IMR-90 (cell line): ENCODE results near the gene TBX4. TPM values are rescaled to one million over a fixed set of nuclear protein-coding genes. Genes with fewer than 3 reads are reported as not detected.
"Not testable (repeated sequence)": the region's sequence is repeated elsewhere in the genome, so short reads cannot be mapped to it uniquely, and the experiment has no call there.

Source experiments
- ATAC-seq: fragments of 200-7000 bp; cut with Tn5 transposase; 2 replicates; pipeline ENCODE4 v1.9.1; 2020; ENCODE audit warnings: low read depth, mild to moderate bottlenecking, moderate library complexity
- BruUV-seq: library from RNA; stranded (reverse); fragments of 400-500 nt; replicated peaks from 2 replicates; lab custom pipeline; 2021; lab: Mats Ljungman, UMichigan
- CTCF ChIA-PET: fragments of 300-600 bp; formaldehyde crosslinking; extraction: SDS; loops from one replicate; lab custom pipeline; 2021; ENCODE audit warnings: antibody characterized with exemption; lab: Yijun Ruan, JAX
- POLR2A ChIA-PET: fragments of 300-600 bp; sonication (Branson Sonifier 250); formaldehyde crosslinking; loops from one replicate; lab custom pipeline; 2022; ENCODE audit warnings: antibody characterized with exemption; ENCODE audit not compliant: unreplicated experiment; lab: Charles Lee
- DNase-seq: peaks from one replicate; pipeline ENCODE4 v3.0.0; 2013
- H2AFZ ChIP-seq: replicated peaks from 2 replicates; pipeline ENCODE3; 2013; ENCODE audit warnings: low read length, mild to moderate bottlenecking; ENCODE audit not compliant: poor library complexity
- H2AK5ac ChIP-seq: 2 replicates; pipeline ENCODE4 v1.6.1; 2013; ENCODE audit warnings: low read depth, low read length, inconsistent platforms
- H2AK9ac ChIP-seq: replicated peaks from 2 replicates; pipeline ENCODE3; 2013; ENCODE audit warnings: mild to moderate bottlenecking, low read depth, low read length, moderate library complexity; ENCODE audit not compliant: poor library complexity
- H2BK120ac ChIP-seq: 2 replicates; pipeline ENCODE4 v1.6.1; 2013; ENCODE audit warnings: low read depth, low read length, inconsistent platforms
- H2BK15ac ChIP-seq: 3 replicates; pipeline ENCODE4 v1.6.1; 2013; ENCODE audit warnings: low read depth, low read length, inconsistent platforms
- H2BK20ac ChIP-seq: 2 replicates; pipeline ENCODE4 v1.6.1; 2013; ENCODE audit warnings: low read depth, mild to moderate bottlenecking, inconsistent platforms, low read length, moderate library complexity
- H2BK5ac ChIP-seq: 2 replicates; pipeline ENCODE4 v1.6.1; 2013; ENCODE audit warnings: mild to moderate bottlenecking, low read depth, low read length, inconsistent platforms; ENCODE audit not compliant: poor library complexity, severe bottlenecking
- H3K14ac ChIP-seq: replicated peaks from 2 replicates; pipeline ENCODE4 v1.6.1; 2013; ENCODE audit warnings: low read depth, low read length, inconsistent platforms
- H3K18ac ChIP-seq: 2 replicates; pipeline ENCODE4 v1.6.1; 2013; ENCODE audit warnings: low read depth, low read length, control low read depth
- H3K23ac ChIP-seq: 2 replicates; pipeline ENCODE4 v1.6.1; 2013; ENCODE audit warnings: low read depth, low read length, inconsistent platforms
- H3K27ac ChIP-seq: 2 replicates; pipeline ENCODE4 v1.5.1; 2013; ENCODE audit warnings: mild to moderate bottlenecking, control low read depth, low read length; ENCODE audit not compliant: insufficient read depth
- H3K27me3 ChIP-seq: 2 replicates; pipeline ENCODE4 v1.6.1; 2013; ENCODE audit warnings: low read length; ENCODE audit not compliant: control insufficient read depth, insufficient read depth
- H3K36me3 ChIP-seq: 2 replicates; pipeline ENCODE4 v1.6.1; 2013; ENCODE audit warnings: low read length, mixed read lengths; ENCODE audit not compliant: control insufficient read depth, insufficient read depth
- H3K4ac ChIP-seq: 2 replicates; pipeline ENCODE4 v1.6.1; 2013; ENCODE audit warnings: low read depth, low read length, inconsistent platforms
- H3K4me1 ChIP-seq: 2 replicates; pipeline ENCODE4 v1.6.1; 2013; ENCODE audit warnings: low read length, mixed read lengths; ENCODE audit not compliant: control insufficient read depth, insufficient read depth
- H3K4me2 ChIP-seq: 2 replicates; pipeline ENCODE4 v1.6.1; 2013; ENCODE audit warnings: low read depth, mild to moderate bottlenecking, control low read depth, low read length, moderate library complexity
- H3K4me3 ChIP-seq: 2 replicates; pipeline ENCODE4 v1.5.1; 2013; ENCODE audit warnings: low read depth, mild to moderate bottlenecking, control low read depth, low read length, moderate library complexity; ENCODE audit not compliant: insufficient read depth
- H3K56ac ChIP-seq: 2 replicates; pipeline ENCODE4 v1.6.1; 2013; ENCODE audit warnings: low read length, inconsistent platforms; ENCODE audit not compliant: insufficient read depth; ENCODE audit errors: extremely low read depth
- H3K79me1 ChIP-seq, 2 experiments: 2 replicates each; pipeline ENCODE4 v1.6.1; 2013; ENCODE audit warnings: low read length in 2 of 2, inconsistent platforms in 1 of 2, low read depth in 1 of 2
- H3K9ac ChIP-seq: 2 replicates; pipeline ENCODE4 v1.6.1; 2013; ENCODE audit warnings: low read depth, low read length, control low read depth
- H3K9me1 ChIP-seq: 2 replicates; pipeline ENCODE4 v1.6.1; 2013; ENCODE audit warnings: low read length, inconsistent platforms; ENCODE audit not compliant: insufficient read depth
- H3K9me3 ChIP-seq: 2 replicates; pipeline ENCODE4 v1.6.1; 2013; ENCODE audit warnings: low read length; ENCODE audit not compliant: control insufficient read depth, insufficient read depth
- H4K20me1 ChIP-seq: 2 replicates; pipeline ENCODE4 v1.6.1; 2013; ENCODE audit warnings: low read length, inconsistent platforms; ENCODE audit not compliant: insufficient read depth
- H4K5ac ChIP-seq: 2 replicates; pipeline ENCODE4 v1.6.1; 2013; ENCODE audit warnings: mild to moderate bottlenecking, low read depth, low read length, control low read depth
- H4K8ac ChIP-seq, 2 experiments: 2 replicates each; pipeline ENCODE4 v1.6.1; 2013; ENCODE audit warnings: low read depth in 2 of 2, low read length in 2 of 2, control low read depth in 1 of 2, inconsistent platforms in 1 of 2
- H4K91ac ChIP-seq: 2 replicates; pipeline ENCODE4 v1.6.1; 2013; ENCODE audit warnings: low read depth, low read length, inconsistent platforms; ENCODE audit not compliant: insufficient read depth
- WGBS, 2 experiments: methylation state at CpG; one replicate each; pipeline versions ENCODE4 v1.1.5 to v1.1.7; 2013; ENCODE audit warnings: missing lambda C conversion rate in 2 of 2; ENCODE audit not compliant: insufficient read length in 1 of 2; ENCODE audit errors: extremely low coverage in 2 of 2; 5-methylcytosine and 5-hydroxymethylcytosine counted together
- dilution Hi-C: fragments of 300-500 bp; cut with HindIII; formaldehyde crosslinking; loops from one replicate; pipeline ENCODE4 v1.14.3; 2018; ENCODE audit warnings: low sequenced_read_pairs; ENCODE audit not compliant: unreplicated experiment
- in situ Hi-C: fragments of 300-500 bp; cut with MboI; formaldehyde crosslinking; loops from 3 replicates; pipeline ENCODE4 v1.14.3; 2019; ENCODE audit warnings: low sequenced_read_pairs, inconsistent platforms, mixed read lengths
- intact Hi-C: fragments of 100-400 bp; cut with micrococcal nuclease; formaldehyde crosslinking; loops from 2 replicates; pipeline ENCODE4 v1.10.0; 2022
- polyA plus RNA-seq, 3 experiments: library from polyadenylated mRNA; depleted of rRNA; stranded (reverse); fragments of >200 nt; gene quantifications; 2 replicates each; pipeline ENCODE4 v1.2.3, GENCODE V29; 2012; ENCODE audit warnings: low replicate concordance in 1 of 3
- total RNA-seq: library from RNA; depleted of rRNA; stranded (reverse); fragments of >200 nt; gene quantifications from 2 replicates; pipeline ENCODE4 v1.2.3, GENCODE V29; 2012

Gene TBX4
- total and polyA plus RNA-seq, 2 of the 4 experiments (the other 2 are of a cell fraction): 0.05 TPM; not detected in 1

DNA sequence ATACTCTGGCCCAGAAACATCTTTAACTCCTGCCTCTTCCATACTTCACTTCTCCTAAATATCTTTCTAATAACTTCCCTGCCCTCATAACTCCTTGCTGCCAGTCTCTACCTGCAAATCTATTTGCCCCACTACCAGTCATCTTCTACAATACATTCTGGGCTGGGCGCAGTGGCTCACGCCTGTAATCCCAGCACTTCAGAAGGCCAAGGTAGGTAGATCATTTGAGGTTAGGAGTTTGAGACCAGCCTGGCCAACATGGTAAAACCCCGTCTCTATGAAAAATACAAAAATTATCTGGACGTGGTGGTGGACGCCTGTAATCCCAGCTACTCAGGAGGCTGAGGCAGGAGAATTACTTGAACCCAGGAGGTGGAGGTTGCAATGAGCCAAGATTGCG lies 10.7 kb upstream of the TBX4 start:
- BruUV-seq, H4K5ac ChIP-seq, H3K36me3 ChIP-seq, DNase-seq, H3K56ac ChIP-seq, POLR2A ChIA-PET, H3K4me3 ChIP-seq, in situ Hi-C loops, H3K9ac ChIP-seq, H2BK15ac ChIP-seq, H3K79me1 ChIP-seq, H3K4me2 ChIP-seq, H3K14ac ChIP-seq, H4K20me1 ChIP-seq, H4K8ac ChIP-seq, H3K23ac ChIP-seq, H3K9me1 ChIP-seq, H2AK5ac ChIP-seq, H3K18ac ChIP-seq, H3K4me1 ChIP-seq, CTCF ChIA-PET, ATAC-seq, H3K9me3 ChIP-seq, H2BK20ac ChIP-seq, H2AFZ ChIP-seq, H2BK120ac ChIP-seq, dilution Hi-C loops, H4K91ac ChIP-seq, H3K4ac ChIP-seq, H3K27ac ChIP-seq, H2BK5ac ChIP-seq, H2AK9ac ChIP-seq, intact Hi-C loops: not testable (repeated sequence)
- H3K27me3 ChIP-seq: peaks cover 16% of the 10 kb centered on the region
- WGBS, 2 experiments: no CpG with 5 or more reads among the region's 6 CpGs
